ENCODE data around the gene GAS7. TPM values are rescaled to one million over a fixed set of nuclear protein-coding genes. Genes with fewer than 3 reads are reported as not detected.

GAS7 gene
- total RNA-seq, 8 experiments from 2014 or later: 4.1 to 37.7 (median 9.7) TPM

- Histone ChIP-seq H3K27ac (no peak overlapping the region), H3K4me1 (replicated peaks in 1 of 2) (peaks cover 11 to 61% of the 10 kb centered on the region in 2 donors), H3K4me3 (no peak overlapping the region)
- WGBS, 10 experiments: 0 to 100% (median 80%) methylated on average over 1 to 10 of the region's 15 CpGs
- peak in 4 of 8 experiments; percentile 49 to 92 (median 74) for ATAC-seq (replicated peaks in 6 of 8)
- in situ Hi-C loops (cut with MboI; ENCODE audit: low pct_unique_long_range_greater_than_20kb in 2 of 9, low sequenced_read_pairs in 9 of 9, unreplicated experiment in 9 of 9): no loop called here
Measured at GRCh38 chr17:10034719-10035475, 163.5 kb downstream of the GAS7 start.

GRCh38 chr17:10033959-10034358 lies 164.4 kb downstream of the GAS7 start:
- 0 to 100% (median 80%) methylated on average over 1 to 8 of the region's 8 CpGs; no CpG with 5 or more reads in 1 of the 10 experiments for WGBS, 10 experiments
- in situ Hi-C loops (cut with MboI; ENCODE audit: low pct_unique_long_range_greater_than_20kb in 2 of 9, low sequenced_read_pairs in 9 of 9, unreplicated experiment in 9 of 9): no loop called here
- H3K27ac ChIP-seq: no peak overlapping the region

GRCh38 chr17:10033449-10033848 lies 165.0 kb downstream of the GAS7 start:
- ATAC-seq (replicated peaks in 6 of 8): no peak
- WGBS, 10 experiments: 69 to 90% (median 79%) methylated on average over 1 to 9 of the region's 10 CpGs; no CpG with 5 or more reads in 5 of the 10 experiments
- in situ Hi-C loops (cut with MboI; ENCODE audit: low pct_unique_long_range_greater_than_20kb in 2 of 9, low sequenced_read_pairs in 9 of 9, unreplicated experiment in 9 of 9): no loop called here
- Histone ChIP-seq H3K27ac (no peak overlapping the region), H3K4me1 (replicated peaks in 1 of 2) (peaks cover 11 to 61% of the 10 kb centered on the region in 2 donors), H3K4me3 (no peak overlapping the region)

More at GRCh38 chr17:10033959-10034358, 164.4 kb downstream of the GAS7 start:
- H3K4me3 ChIP-seq: no peak overlapping the region
- peaks cover 11 to 61% of the 10 kb centered on the region in 2 donors for H3K4me1 ChIP-seq (replicated peaks in 1 of 2)
- no peak for ATAC-seq (replicated peaks in 6 of 8)

GRCh38 chr17:10032118-10032852 lies 166.1 kb downstream of the GAS7 start:
- in situ Hi-C loops (cut with MboI; ENCODE audit: low pct_unique_long_range_greater_than_20kb in 2 of 9, low sequenced_read_pairs in 9 of 9, unreplicated experiment in 9 of 9): no loop called here
- no peak overlapping the region for H3K4me3 ChIP-seq
- no peak overlapping the region for H3K27ac ChIP-seq
- ATAC-seq (replicated peaks in 6 of 8): peak in 1 of 8 experiments; percentile 67
- peaks cover 11 to 61% of the 10 kb centered on the region in 2 donors for H3K4me1 ChIP-seq (replicated peaks in 1 of 2)
- 19 to 90% (median 69%) methylated on average over 2 to 5 of the region's 6 CpGs for WGBS, 10 experiments

- WGBS, 10 experiments: 50 to 100% (median 93%) methylated on average over 2 to 10 of the region's 11 CpGs; no CpG with 5 or more reads in 3 of the 10 experiments
- H3K4me1 ChIP-seq (replicated peaks in 1 of 2): peaks cover 14 to 61% of the 10 kb centered on the region in 2 donors
- no peak overlapping the region for H3K4me3 ChIP-seq
- peak overlapping the region in 1 of 2 donors; percentile 46 for H3K27ac ChIP-seq
- no peak for ATAC-seq (replicated peaks in 6 of 8)
- in situ Hi-C loops (cut with MboI; ENCODE audit: low pct_unique_long_range_greater_than_20kb in 2 of 9, low sequenced_read_pairs in 9 of 9, unreplicated experiment in 9 of 9): no loop called here
Measured at GRCh38 chr17:10031606-10032005, 166.8 kb downstream of the GAS7 start.

- 0 to 70% (median 40%) methylated on average over 1 to 2 of the region's 3 CpGs; no CpG with 5 or more reads in 6 of the 10 experiments for WGBS, 10 experiments
- H3K4me1 ChIP-seq (replicated peaks in 1 of 2): peaks cover 18 to 61% of the 10 kb centered on the region in 2 donors
- in situ Hi-C loops (cut with MboI; ENCODE audit: low pct_unique_long_range_greater_than_20kb in 2 of 9, low sequenced_read_pairs in 9 of 9, unreplicated experiment in 9 of 9): no loop called here
- no peak overlapping the region for H3K4me3 ChIP-seq
- ATAC-seq (replicated peaks in 6 of 8): peak in 3 of 8 experiments; percentile 23 to 53 (median 31)
- H3K27ac ChIP-seq: peak overlapping the region in 1 of 2 donors; percentile 46
Measured at GRCh38 chr17:10031127-10031526, 167.3 kb downstream of the GAS7 start.

- Histone ChIP-seq H3K4me1 (replicated peaks in 1 of 2) (peaks cover 24 to 53% of the 10 kb centered on the region in 2 donors), H3K4me3 (no peak overlapping the region), H3K27ac (no peak overlapping the region)
- 77 to 100% (median 89%) methylated on average over 3 to 7 of the region's 7 CpGs; no CpG with 5 or more reads in 2 of the 10 experiments for WGBS, 10 experiments
- in situ Hi-C loops (cut with MboI; ENCODE audit: low pct_unique_long_range_greater_than_20kb in 2 of 9, low sequenced_read_pairs in 9 of 9, unreplicated experiment in 9 of 9): no loop called here
- no peak for ATAC-seq (replicated peaks in 6 of 8)
Measured at GRCh38 chr17:10029129-10029528, 169.3 kb downstream of the GAS7 start.

- WGBS, 10 experiments: 19 to 100% (median 50%) methylated on average over 1 to 17 of the region's 21 CpGs; no CpG with 5 or more reads in 1 of the 10 experiments
- peak overlapping the region in 1 of 2 donors; percentile 33 for H3K27ac ChIP-seq
- peak; percentile 44 to 96 (median 94) for ATAC-seq (replicated peaks in 6 of 8)
- H3K4me1 ChIP-seq (replicated peaks in 1 of 2): peaks cover 19 to 31% of the 10 kb centered on the region in 2 donors
- in situ Hi-C loops (cut with MboI; ENCODE audit: low pct_unique_long_range_greater_than_20kb in 2 of 9, low sequenced_read_pairs in 9 of 9, unreplicated experiment in 9 of 9): no loop called here
- H3K4me3 ChIP-seq: peak overlapping the region in 4 of 5 donors; percentile 11 to 29 (median 18)
Measured at GRCh38 chr17:10025976-10026901, 172.2 kb downstream of the GAS7 start.

GRCh38 chr17:10025224-10025623 lies 173.2 kb downstream of the GAS7 start:
- Histone ChIP-seq H3K4me1 (replicated peaks in 1 of 2) (peaks cover 19 to 28% of the 10 kb centered on the region in 2 donors), H3K27ac (no peak overlapping the region), H3K4me3 (no peak overlapping the region)
- 88 to 100% (median 97%) methylated on average over 3 to 6 of the region's 6 CpGs; no CpG with 5 or more reads in 4 of the 10 experiments for WGBS, 10 experiments
- in situ Hi-C loops (cut with MboI; ENCODE audit: low pct_unique_long_range_greater_than_20kb in 2 of 9, low sequenced_read_pairs in 9 of 9, unreplicated experiment in 9 of 9): no loop called here
- no peak for ATAC-seq (replicated peaks in 6 of 8)

- no peak overlapping the region for H3K27ac ChIP-seq
- H3K4me3 ChIP-seq: no peak overlapping the region
- ATAC-seq (replicated peaks in 6 of 8): no peak
- in situ Hi-C loops (cut with MboI; ENCODE audit: low pct_unique_long_range_greater_than_20kb in 2 of 9, low sequenced_read_pairs in 9 of 9, unreplicated experiment in 9 of 9): no loop called here
- 63 to 100% (median 92%) methylated on average over 1 to 12 of the region's 13 CpGs; no CpG with 5 or more reads in 1 of the 10 experiments for WGBS, 10 experiments
- peaks cover 37 to 51% of the 10 kb centered on the region in 2 donors for H3K4me1 ChIP-seq (replicated peaks in 1 of 2)
Measured at GRCh38 chr17:10022416-10022815, 176.0 kb downstream of the GAS7 start.

- no peak overlapping the region for H3K4me3 ChIP-seq
- in situ Hi-C loops (cut with MboI; ENCODE audit: low pct_unique_long_range_greater_than_20kb in 2 of 9, low sequenced_read_pairs in 9 of 9, unreplicated experiment in 9 of 9): no loop called here
- peak in 1 of 8 experiments; percentile 15 for ATAC-seq (replicated peaks in 6 of 8)
- 54 to 100% (median 83%) methylated on average over 1 to 15 of the region's 21 CpGs; no CpG with 5 or more reads in 3 of the 10 experiments for WGBS, 10 experiments
- no peak overlapping the region for H3K27ac ChIP-seq
- H3K4me1 ChIP-seq (replicated peaks in 1 of 2): peaks cover 32 to 46% of the 10 kb centered on the region in 2 donors
Measured at GRCh38 chr17:10021272-10021984, 177.0 kb downstream of the GAS7 start.
